ENCODE measurements around the gene ASTN2.

Gene ASTN2

DNA sequence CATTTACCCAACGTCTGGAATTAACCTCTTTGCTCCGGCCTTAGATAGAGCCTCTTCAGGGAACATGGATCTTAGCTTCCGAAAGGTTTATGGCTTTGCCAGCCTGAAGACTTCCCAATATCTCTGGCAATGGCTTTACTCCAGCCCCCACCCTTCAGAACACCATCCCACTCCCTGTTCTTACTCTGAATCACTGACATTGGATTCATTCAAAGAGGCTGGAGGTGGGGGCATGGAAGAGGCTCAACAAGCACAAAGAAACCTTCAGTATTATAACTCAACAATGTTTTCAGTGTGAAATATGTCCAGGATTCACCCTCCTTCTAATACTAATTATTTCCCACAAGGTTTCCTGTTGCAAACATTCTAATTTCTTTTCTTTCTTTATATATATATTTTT, 91.5 kb downstream of the ASTN2 start:
- no peak for TF ChIP-seq TAF1 (IDR thresholded peaks at IDR 0.05; ENCODE audit: borderline replicate concordance, insufficient read depth, low read length)
- TF ChIP-seq, protein P1, sequence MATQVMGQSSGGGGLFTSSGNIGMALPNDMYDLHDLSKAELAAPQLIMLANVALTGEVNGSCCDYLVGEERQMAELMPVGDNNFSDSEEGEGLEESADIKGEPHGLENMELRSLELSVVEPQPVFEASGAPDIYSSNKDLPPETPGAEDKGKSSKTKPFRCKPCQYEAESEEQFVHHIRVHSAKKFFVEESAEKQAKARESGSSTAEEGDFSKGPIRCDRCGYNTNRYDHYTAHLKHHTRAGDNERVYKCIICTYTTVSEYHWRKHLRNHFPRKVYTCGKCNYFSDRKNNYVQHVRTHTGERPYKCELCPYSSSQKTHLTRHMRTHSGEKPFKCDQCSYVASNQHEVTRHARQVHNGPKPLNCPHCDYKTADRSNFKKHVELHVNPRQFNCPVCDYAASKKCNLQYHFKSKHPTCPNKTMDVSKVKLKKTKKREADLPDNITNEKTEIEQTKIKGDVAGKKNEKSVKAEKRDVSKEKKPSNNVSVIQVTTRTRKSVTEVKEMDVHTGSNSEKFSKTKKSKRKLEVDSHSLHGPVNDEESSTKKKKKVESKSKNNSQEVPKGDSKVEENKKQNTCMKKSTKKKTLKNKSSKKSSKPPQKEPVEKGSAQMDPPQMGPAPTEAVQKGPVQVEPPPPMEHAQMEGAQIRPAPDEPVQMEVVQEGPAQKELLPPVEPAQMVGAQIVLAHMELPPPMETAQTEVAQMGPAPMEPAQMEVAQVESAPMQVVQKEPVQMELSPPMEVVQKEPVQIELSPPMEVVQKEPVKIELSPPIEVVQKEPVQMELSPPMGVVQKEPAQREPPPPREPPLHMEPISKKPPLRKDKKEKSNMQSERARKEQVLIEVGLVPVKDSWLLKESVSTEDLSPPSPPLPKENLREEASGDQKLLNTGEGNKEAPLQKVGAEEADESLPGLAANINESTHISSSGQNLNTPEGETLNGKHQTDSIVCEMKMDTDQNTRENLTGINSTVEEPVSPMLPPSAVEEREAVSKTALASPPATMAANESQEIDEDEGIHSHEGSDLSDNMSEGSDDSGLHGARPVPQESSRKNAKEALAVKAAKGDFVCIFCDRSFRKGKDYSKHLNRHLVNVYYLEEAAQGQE (IDR thresholded peaks at IDR 0.05; ENCODE audit: insufficient read depth in 1 of 2, low read depth in 2 of 2, low read length in 2 of 2), result no peak
- TF ChIP-seq FOXP2 (optimal IDR thresholded peaks at IDR 0.05; ENCODE audit: borderline replicate concordance, extremely low read depth, extremely low read length, insufficient read depth), result no peak
- TF ChIP-seq POLR2AphosphoS5 (IDR thresholded peaks at IDR 0.05; ENCODE audit: low read depth, low read length), result no peak
- no peak for TF ChIP-seq SIN3A (IDR thresholded peaks at IDR 0.05; ENCODE audit: borderline replicate concordance, insufficient read depth, low read length)

DNA sequence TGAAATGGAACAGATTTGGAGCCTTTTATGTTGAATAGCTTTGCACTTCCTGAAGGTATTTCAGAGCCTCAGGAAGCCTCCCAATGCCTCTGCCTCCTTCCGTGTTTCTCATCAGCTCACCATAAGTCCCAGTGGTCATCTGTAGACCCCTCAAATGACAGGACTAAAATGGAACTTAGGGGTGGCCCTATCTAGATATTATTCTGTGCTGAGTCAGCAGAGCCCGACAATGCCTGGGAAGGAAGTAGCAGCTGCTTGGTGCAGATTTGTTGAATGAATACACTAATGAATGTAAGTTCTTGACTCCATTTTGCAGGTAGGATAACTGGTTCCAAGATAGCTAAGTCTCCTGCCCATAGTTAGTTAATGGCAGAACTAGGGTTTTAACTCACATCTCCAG, 97.7 kb downstream of the ASTN2 start:
- TF ChIP-seq POLR2AphosphoS5 (IDR thresholded peaks at IDR 0.05; ENCODE audit: low read depth, low read length) (no peak), FOXP2 (optimal IDR thresholded peaks at IDR 0.05; ENCODE audit: borderline replicate concordance, extremely low read depth, extremely low read length, insufficient read depth) (no peak), SIN3A (IDR thresholded peaks at IDR 0.05; ENCODE audit: borderline replicate concordance, insufficient read depth, low read length) (no peak), TAF1 (IDR thresholded peaks at IDR 0.05; ENCODE audit: borderline replicate concordance, insufficient read depth, low read length) (no peak)
- TF ChIP-seq, protein P1 (IDR thresholded peaks at IDR 0.05; ENCODE audit: insufficient read depth in 1 of 2, low read depth in 2 of 2, low read length in 2 of 2), result no peak

DNA sequence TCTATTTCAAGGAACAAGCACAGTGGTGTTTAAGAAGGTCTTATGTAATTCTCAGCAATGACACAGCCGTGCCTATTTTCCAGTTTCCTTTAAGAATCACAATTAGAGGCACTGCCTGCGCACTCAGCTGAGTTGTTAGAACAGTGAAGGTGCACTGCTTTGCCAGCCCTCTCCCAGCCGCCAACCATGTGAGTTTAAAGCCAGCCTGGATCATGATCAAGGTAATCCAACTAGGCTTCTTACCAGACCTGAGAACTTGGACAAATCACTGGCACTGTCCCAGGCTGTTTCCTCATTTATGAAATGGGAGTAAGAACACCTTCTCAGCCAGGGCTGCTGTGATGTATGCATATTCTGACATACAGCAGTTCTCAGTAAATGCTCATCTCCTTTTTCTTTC, 99.6 kb downstream of the ASTN2 start:
- no peak for TF ChIP-seq POLR2AphosphoS5 (IDR thresholded peaks at IDR 0.05; ENCODE audit: low read depth, low read length)
- no peak for TF ChIP-seq TAF1 (IDR thresholded peaks at IDR 0.05; ENCODE audit: borderline replicate concordance, insufficient read depth, low read length)
- no peak for TF ChIP-seq SIN3A (IDR thresholded peaks at IDR 0.05; ENCODE audit: borderline replicate concordance, insufficient read depth, low read length)
- TF ChIP-seq FOXP2 (optimal IDR thresholded peaks at IDR 0.05; ENCODE audit: borderline replicate concordance, extremely low read depth, extremely low read length, insufficient read depth), result no peak
- TF ChIP-seq, protein P1 (IDR thresholded peaks at IDR 0.05; ENCODE audit: insufficient read depth in 1 of 2, low read depth in 2 of 2, low read length in 2 of 2), result no peak

DNA sequence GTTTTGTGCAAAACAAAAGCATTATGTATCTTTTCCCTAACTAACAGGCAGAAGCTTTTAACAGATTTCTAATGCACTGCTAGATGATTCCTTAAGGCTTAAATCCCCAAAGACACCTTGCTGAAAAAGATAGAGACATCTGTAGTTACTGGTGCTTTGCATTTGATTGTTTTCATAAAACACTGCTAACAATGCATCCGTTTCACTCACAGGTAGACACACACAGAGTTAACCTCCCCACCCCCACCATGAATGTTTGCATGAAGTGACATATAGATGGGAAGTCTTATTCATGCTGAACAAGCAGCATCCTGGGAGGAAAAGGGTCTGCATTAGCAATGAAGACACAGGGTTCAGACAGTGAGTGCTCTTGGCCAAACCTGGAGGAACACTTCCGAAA, 100.9 kb downstream of the ASTN2 start:
- no peak for TF ChIP-seq FOXP2 (optimal IDR thresholded peaks at IDR 0.05; ENCODE audit: borderline replicate concordance, extremely low read depth, extremely low read length, insufficient read depth)
- no peak for TF ChIP-seq POLR2AphosphoS5 (IDR thresholded peaks at IDR 0.05; ENCODE audit: low read depth, low read length)
- no peak for TF ChIP-seq SIN3A (IDR thresholded peaks at IDR 0.05; ENCODE audit: borderline replicate concordance, insufficient read depth, low read length)
- TF ChIP-seq TAF1 (IDR thresholded peaks at IDR 0.05; ENCODE audit: borderline replicate concordance, insufficient read depth, low read length), result no peak
- TF ChIP-seq, protein P1 (IDR thresholded peaks at IDR 0.05; ENCODE audit: insufficient read depth in 1 of 2, low read depth in 2 of 2, low read length in 2 of 2), result no peak

DNA sequence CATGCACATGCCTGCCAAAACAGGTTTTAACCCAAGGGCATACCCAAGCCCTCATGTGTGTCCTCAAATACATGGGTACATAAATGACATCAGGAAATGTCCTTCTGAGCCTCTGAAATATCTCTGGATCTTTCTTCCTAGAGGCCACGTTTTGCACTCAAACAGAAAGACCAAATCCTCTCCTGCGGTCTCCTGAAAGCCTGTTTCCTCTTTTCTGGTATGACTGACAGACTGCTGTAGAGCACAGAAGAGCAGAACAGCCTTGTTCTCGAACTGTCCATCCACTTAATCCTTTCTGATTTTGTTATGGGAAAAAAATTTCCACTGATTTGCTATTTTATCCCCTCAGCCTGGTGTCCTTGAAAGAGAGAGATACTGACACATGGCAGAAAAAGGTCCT, 107.2 kb downstream of the ASTN2 start:
- TF ChIP-seq FOXP2 (optimal IDR thresholded peaks at IDR 0.05; ENCODE audit: borderline replicate concordance, extremely low read depth, extremely low read length, insufficient read depth), result no peak
- no peak for TF ChIP-seq POLR2AphosphoS5 (IDR thresholded peaks at IDR 0.05; ENCODE audit: low read depth, low read length)
- TF ChIP-seq TAF1 (IDR thresholded peaks at IDR 0.05; ENCODE audit: borderline replicate concordance, insufficient read depth, low read length), result no peak
- TF ChIP-seq SIN3A (IDR thresholded peaks at IDR 0.05; ENCODE audit: borderline replicate concordance, insufficient read depth, low read length), result no peak
- TF ChIP-seq, protein P1 (IDR thresholded peaks at IDR 0.05; ENCODE audit: insufficient read depth in 1 of 2, low read depth in 2 of 2, low read length in 2 of 2), result no peak

Measured in PFSK-1 (cell line).